ENCODE measurements around the gene EFCAB13. TPM values are rescaled to one million over a fixed set of nuclear protein-coding genes. Genes with fewer than 3 reads are reported as not detected.
A peak's percentile ranks its signal among the peaks of the same experiment; 100 is the strongest.

Gene EFCAB13
- total RNA-seq, 1 donor = 6.9 TPM

GRCh38 chr17:47286198-47286914 lies 37.4 kb upstream of the EFCAB13 start:
- Histone ChIP-seq H3K9me3 (ENCODE audit: low read depth, low read length) (no peaks in the 10 kb centered on the region), H3K27me3 (ENCODE audit: insufficient read depth, low read length) (no peaks in the 10 kb centered on the region), H3K79me2 (ENCODE audit: insufficient read depth, low read length) (no peaks in the 10 kb centered on the region), H3K4me3 (ENCODE audit: insufficient read depth, low read length) (no peak overlapping the region), H3K27ac (ENCODE audit: low read depth, low read length) (peak overlapping the region; percentile 42), H4K20me1 (ENCODE audit: insufficient read depth, low read length) (no peaks in the 10 kb centered on the region), H2AFZ (ENCODE audit: low read length) (no peak overlapping the region), H3K4me2 (ENCODE audit: insufficient read depth, low read length) (peak overlapping the region; percentile 30), H3K4me1 (ENCODE audit: insufficient read depth, low read length) (peaks cover 30% of the 10 kb centered on the region), H3K36me3 (ENCODE audit: insufficient read depth, low read length) (peaks cover 20% of the 10 kb centered on the region)
- no peak for TF ChIP-seq CTCF (IDR thresholded peaks at IDR 0.05; ENCODE audit: extremely low read depth, low read depth, low read length)
- no peak for DNase-seq (ENCODE audit: insufficient read length, low spot score, missing footprints)

- no peak for DNase-seq (ENCODE audit: insufficient read length, low spot score, missing footprints)
- H3K36me3 ChIP-seq (ENCODE audit: insufficient read depth, low read length) = peaks cover 20% of the 10 kb centered on the region
- no peak overlapping the region for H3K4me2 ChIP-seq (ENCODE audit: insufficient read depth, low read length)
- no peak overlapping the region for H3K4me3 ChIP-seq (ENCODE audit: insufficient read depth, low read length)
- no peak overlapping the region for H2AFZ ChIP-seq (ENCODE audit: low read length)
- no peaks in the 10 kb centered on the region for H3K27me3 ChIP-seq (ENCODE audit: insufficient read depth, low read length)
- TF ChIP-seq CTCF (IDR thresholded peaks at IDR 0.05; ENCODE audit: extremely low read depth, low read depth, low read length) = no peak
- no peaks in the 10 kb centered on the region for H4K20me1 ChIP-seq (ENCODE audit: insufficient read depth, low read length)
- peak overlapping the region; percentile 42 for H3K27ac ChIP-seq (ENCODE audit: low read depth, low read length)
- no peaks in the 10 kb centered on the region for H3K79me2 ChIP-seq (ENCODE audit: insufficient read depth, low read length)
- peaks cover 30% of the 10 kb centered on the region for H3K4me1 ChIP-seq (ENCODE audit: insufficient read depth, low read length)
- no peaks in the 10 kb centered on the region for H3K9me3 ChIP-seq (ENCODE audit: low read depth, low read length)
Measured at GRCh38 chr17:47287068-47287467, 36.7 kb upstream of the EFCAB13 start.

GRCh38 chr17:47287639-47288038 lies 36.1 kb upstream of the EFCAB13 start:
- Histone ChIP-seq H3K4me1 (ENCODE audit: insufficient read depth, low read length) (peaks cover 30% of the 10 kb centered on the region), H3K79me2 (ENCODE audit: insufficient read depth, low read length) (no peaks in the 10 kb centered on the region), H3K27ac (ENCODE audit: low read depth, low read length) (no peak overlapping the region), H3K4me3 (ENCODE audit: insufficient read depth, low read length) (no peak overlapping the region), H3K4me2 (ENCODE audit: insufficient read depth, low read length) (no peak overlapping the region), H2AFZ (ENCODE audit: low read length) (no peak overlapping the region), H3K27me3 (ENCODE audit: insufficient read depth, low read length) (no peaks in the 10 kb centered on the region), H3K9me3 (ENCODE audit: low read depth, low read length) (no peaks in the 10 kb centered on the region), H3K36me3 (ENCODE audit: insufficient read depth, low read length) (peaks cover 20% of the 10 kb centered on the region), H4K20me1 (ENCODE audit: insufficient read depth, low read length) (no peaks in the 10 kb centered on the region)
- no peak for DNase-seq (ENCODE audit: insufficient read length, low spot score, missing footprints)
- no peak for TF ChIP-seq CTCF (IDR thresholded peaks at IDR 0.05; ENCODE audit: extremely low read depth, low read depth, low read length)

GRCh38 chr17:47288531-47289116 lies 35.1 kb upstream of the EFCAB13 start:
- Histone ChIP-seq H2AFZ (ENCODE audit: low read length) (no peak overlapping the region), H3K27ac (ENCODE audit: low read depth, low read length) (no peak overlapping the region), H4K20me1 (ENCODE audit: insufficient read depth, low read length) (no peaks in the 10 kb centered on the region), H3K4me3 (ENCODE audit: insufficient read depth, low read length) (no peak overlapping the region), H3K27me3 (ENCODE audit: insufficient read depth, low read length) (no peaks in the 10 kb centered on the region), H3K9me3 (ENCODE audit: low read depth, low read length) (no peaks in the 10 kb centered on the region), H3K4me1 (ENCODE audit: insufficient read depth, low read length) (peaks cover 30% of the 10 kb centered on the region), H3K79me2 (ENCODE audit: insufficient read depth, low read length) (no peaks in the 10 kb centered on the region), H3K4me2 (ENCODE audit: insufficient read depth, low read length) (peak overlapping the region; percentile 12), H3K36me3 (ENCODE audit: insufficient read depth, low read length) (peaks cover 25% of the 10 kb centered on the region)
- DNase-seq (ENCODE audit: insufficient read length, low spot score, missing footprints) = no peak
- no peak for TF ChIP-seq CTCF (IDR thresholded peaks at IDR 0.05; ENCODE audit: extremely low read depth, low read depth, low read length)
